GM13977 (cell line): Measurements from ENCODE around the gene COX8A.

Experiments used
- DNase-seq: peaks from one replicate; pipeline ENCODE4 v3.0.0; 2012; ENCODE audit warnings: low spot score
- CTCF ChIP-seq: IDR thresholded peaks from 2 replicates; pipeline ENCODE4 v1.5.1; 2012; ENCODE audit warnings: mild to moderate bottlenecking, control low read depth; ENCODE audit not compliant: insufficient read depth; ENCODE audit errors: extremely low read depth, missing control alignments
- in situ Hi-C: fragments of 300-500 bp; cut with MboI; formaldehyde crosslinking; loops from one replicate; pipeline ENCODE4 v1.12.0; 2022; ENCODE audit warnings: low sequenced_read_pairs, low pct_unique_long_range_greater_than_20kb, mixed read lengths, inconsistent platforms; ENCODE audit not compliant: unreplicated experiment

Gene COX8A

GRCh38 chr11:64007160-64007628 is 32.8 kb downstream of the COX8A start:
- no peak for TF ChIP-seq CTCF
- in situ Hi-C loops, result no loop called here

GRCh38 chr11:64007629-64008282 is 33.3 kb downstream of the COX8A start:
- DNase-seq, result peak; percentile 63
- in situ Hi-C loops, result no loop called here
- no peak for TF ChIP-seq CTCF

More at GRCh38 chr11:64007160-64007628, 32.8 kb downstream of the COX8A start:
- DNase-seq, result no peak

GRCh38 chr11:64008283-64008913 is 34.0 kb downstream of the COX8A start:
- TF ChIP-seq CTCF, result no peak
- in situ Hi-C loops, result no loop called here
- DNase-seq, result no peak

- in situ Hi-C loops, result no loop called here
- no peak for DNase-seq
- TF ChIP-seq CTCF, result no peak
These were observed 34.7 kb downstream of the COX8A start for GRCh38 chr11:64008914-64009633.

- TF ChIP-seq CTCF, result no peak
- in situ Hi-C loops, result no loop called here
- DNase-seq, result no peak
These were observed 35.3 kb downstream of the COX8A start for GRCh38 chr11:64009710-64010109.

GRCh38 chr11:64010783-64011182 is 36.4 kb downstream of the COX8A start:
- no peak for DNase-seq
- in situ Hi-C loops, result no loop called here
- no peak for TF ChIP-seq CTCF
